Mesothelial cell of epicardium (in vitro differentiated cells): ENCODE results near the gene TRMT112. TPM values are rescaled to one million over a fixed set of nuclear protein-coding genes. Genes with fewer than 3 reads are reported as not detected.

Experiments used
- DNase-seq, 2 experiments: peaks; one replicate each; pipeline ENCODE4 v3.0.0; 2021; ENCODE audit warnings: low spot score in 2 of 2; ENCODE audit not compliant: unreplicated experiment in 2 of 2
- H3K27ac Mint-ChIP-seq: 2 replicates; pipeline ENCODE4 v1.8.0; 2021; ENCODE audit warnings: mixed read lengths
- H3K27me3 Mint-ChIP-seq: 2 replicates; pipeline ENCODE4 v1.8.0; 2021; ENCODE audit warnings: low read depth, mixed read lengths
- H3K36me3 Mint-ChIP-seq: 2 replicates; pipeline ENCODE4 v1.8.0; 2021; ENCODE audit warnings: mixed read lengths
- H3K4me1 Mint-ChIP-seq: 2 replicates; pipeline ENCODE4 v1.8.0; 2021; ENCODE audit warnings: mixed read lengths
- H3K4me3 Mint-ChIP-seq: 2 replicates; pipeline ENCODE4 v1.8.0; 2021; ENCODE audit warnings: mild to moderate bottlenecking, moderate library complexity, mixed read lengths
- H3K9me3 Mint-ChIP-seq: 2 replicates; pipeline ENCODE4 v1.8.0; 2021; ENCODE audit warnings: mixed read lengths
- total RNA-seq: library from RNA; stranded (reverse); gene quantifications from 3 replicates; pipeline ENCODE4 v1.2.1, GENCODE V29; 2021
- TF ChIP-seq, protein P1 (sequence below): fragments of 200-600 bp; sonication (generic); IDR thresholded peaks from one replicate; pipeline ENCODE4 v1.5.0; 2021; ENCODE audit warnings: antibody characterized with exemption; ENCODE audit not compliant: unreplicated experiment

The TRMT112 gene
- total RNA-seq, 1 donor from 2014 or later: 184 TPM

DNA sequence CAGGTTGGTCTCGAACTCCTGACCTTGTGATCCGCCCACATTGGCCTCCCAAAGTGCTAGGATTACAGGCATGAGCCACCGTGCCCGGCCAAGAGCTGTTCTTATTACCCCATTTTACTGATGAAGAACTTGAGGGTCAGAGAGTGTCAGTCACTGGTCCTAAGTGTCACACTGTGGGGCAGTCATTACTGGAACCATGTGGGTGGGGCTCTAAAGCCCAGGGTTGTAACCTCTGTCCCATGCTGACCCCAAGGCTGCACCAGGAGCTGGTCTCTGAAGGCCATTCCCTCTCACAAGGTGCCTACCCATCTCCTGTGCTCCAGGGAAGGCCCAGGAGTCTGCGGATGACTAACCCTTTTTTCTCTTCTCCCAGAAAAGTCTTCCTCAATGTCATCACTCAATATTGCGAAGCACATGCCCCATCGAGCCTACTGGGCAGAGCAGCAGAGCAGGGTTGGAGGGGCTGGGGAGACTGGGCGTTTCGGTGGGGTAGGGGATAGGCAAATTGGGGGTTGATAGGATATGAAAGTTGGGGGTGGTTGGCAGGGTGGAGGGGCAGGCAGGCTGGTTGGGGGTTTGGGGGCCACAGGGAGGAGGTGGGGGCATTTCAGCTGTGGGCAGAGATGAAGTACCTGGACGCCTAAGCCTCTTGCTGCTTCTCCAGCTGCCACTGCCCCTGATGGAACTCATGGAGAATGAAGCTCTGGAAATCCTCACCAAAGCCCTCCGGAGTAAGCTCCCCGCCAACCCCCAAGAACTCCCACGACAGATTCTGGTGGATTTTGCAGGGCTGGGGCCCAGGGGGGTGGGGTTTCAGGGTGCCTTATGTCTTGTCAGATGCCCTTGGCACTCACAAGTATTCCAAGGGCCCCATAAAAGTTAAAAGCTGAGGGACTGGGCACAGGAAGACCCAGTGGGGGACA lies 14.0 kb downstream of the TRMT112 start:
- no peak overlapping the region for H3K4me3 Mint-ChIP-seq
- H3K36me3 Mint-ChIP-seq: peaks cover 2% of the 10 kb centered on the region

DNA sequence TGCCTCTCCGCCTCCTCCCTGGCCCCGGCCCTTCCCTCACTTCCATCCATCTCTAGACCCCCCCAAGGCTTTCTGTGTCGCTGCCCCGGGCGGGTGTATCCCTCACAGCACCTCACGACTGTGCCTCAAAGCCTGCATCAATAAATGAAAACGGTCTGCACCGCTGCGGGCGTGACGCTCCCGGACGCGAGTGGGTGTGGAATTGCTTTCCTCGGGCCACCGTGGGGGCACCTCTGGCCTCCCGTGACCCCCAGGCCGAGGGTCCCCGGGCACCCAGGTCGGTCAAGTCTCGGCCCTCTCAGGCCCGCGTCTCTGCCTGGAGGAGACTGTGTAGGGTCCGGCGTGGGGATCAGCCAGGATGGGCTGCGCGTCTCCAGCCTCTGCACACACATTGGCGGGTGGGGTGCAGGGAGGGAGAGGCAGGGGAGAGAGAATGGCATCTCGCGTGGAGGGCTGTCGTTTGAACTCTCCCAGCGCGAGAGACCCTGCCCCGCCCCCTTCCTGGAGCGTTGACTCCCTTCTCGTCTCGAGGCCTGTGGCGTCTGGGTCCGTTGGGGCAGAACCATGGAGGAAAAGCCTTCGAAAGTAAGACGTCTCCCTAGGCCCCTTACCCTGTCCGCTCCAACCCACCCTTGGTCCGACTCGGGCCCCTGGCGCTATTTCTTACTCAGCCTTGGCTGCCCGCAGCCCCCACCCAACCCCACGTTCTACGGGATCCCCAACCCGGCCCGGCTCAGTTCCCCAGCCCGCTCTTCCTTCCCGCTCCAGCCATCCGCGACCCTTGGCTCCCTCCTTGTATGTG lies 17.3 kb downstream of the TRMT112 start, which contains the start of gene CATSPERZ:
CATSPERZ (plus strand) TSS at position 512 of the 802 bp plus-strand sequence; CDS start at position 565, 53 bp downstream.
- Mint-ChIP-seq H3K4me3 (peak within 1 kb of the TSS; percentile 50), H3K36me3 (no peaks in the 10 kb centered on the region), H3K9me3 (no peaks in the 10 kb centered on the region), H3K27ac (no peak within 1 kb of the TSS), H3K27me3 (peaks cover 74% of the 10 kb centered on the region), H3K4me1 (peaks cover 14% of the 10 kb centered on the region)
- TF ChIP-seq, protein P1, sequence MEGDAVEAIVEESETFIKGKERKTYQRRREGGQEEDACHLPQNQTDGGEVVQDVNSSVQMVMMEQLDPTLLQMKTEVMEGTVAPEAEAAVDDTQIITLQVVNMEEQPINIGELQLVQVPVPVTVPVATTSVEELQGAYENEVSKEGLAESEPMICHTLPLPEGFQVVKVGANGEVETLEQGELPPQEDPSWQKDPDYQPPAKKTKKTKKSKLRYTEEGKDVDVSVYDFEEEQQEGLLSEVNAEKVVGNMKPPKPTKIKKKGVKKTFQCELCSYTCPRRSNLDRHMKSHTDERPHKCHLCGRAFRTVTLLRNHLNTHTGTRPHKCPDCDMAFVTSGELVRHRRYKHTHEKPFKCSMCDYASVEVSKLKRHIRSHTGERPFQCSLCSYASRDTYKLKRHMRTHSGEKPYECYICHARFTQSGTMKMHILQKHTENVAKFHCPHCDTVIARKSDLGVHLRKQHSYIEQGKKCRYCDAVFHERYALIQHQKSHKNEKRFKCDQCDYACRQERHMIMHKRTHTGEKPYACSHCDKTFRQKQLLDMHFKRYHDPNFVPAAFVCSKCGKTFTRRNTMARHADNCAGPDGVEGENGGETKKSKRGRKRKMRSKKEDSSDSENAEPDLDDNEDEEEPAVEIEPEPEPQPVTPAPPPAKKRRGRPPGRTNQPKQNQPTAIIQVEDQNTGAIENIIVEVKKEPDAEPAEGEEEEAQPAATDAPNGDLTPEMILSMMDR: no peak
- DNase-seq: no peak

More for the DNA sequence above, 14.0 kb downstream of the TRMT112 start:
- H3K27me3 Mint-ChIP-seq: peaks cover 40% of the 10 kb centered on the region
- H3K27ac Mint-ChIP-seq: no peak overlapping the region
- no peak for DNase-seq
- TF ChIP-seq, protein P1: no peak
- H3K9me3 Mint-ChIP-seq: no peaks in the 10 kb centered on the region
- peaks cover 22% of the 10 kb centered on the region for H3K4me1 Mint-ChIP-seq

DNA sequence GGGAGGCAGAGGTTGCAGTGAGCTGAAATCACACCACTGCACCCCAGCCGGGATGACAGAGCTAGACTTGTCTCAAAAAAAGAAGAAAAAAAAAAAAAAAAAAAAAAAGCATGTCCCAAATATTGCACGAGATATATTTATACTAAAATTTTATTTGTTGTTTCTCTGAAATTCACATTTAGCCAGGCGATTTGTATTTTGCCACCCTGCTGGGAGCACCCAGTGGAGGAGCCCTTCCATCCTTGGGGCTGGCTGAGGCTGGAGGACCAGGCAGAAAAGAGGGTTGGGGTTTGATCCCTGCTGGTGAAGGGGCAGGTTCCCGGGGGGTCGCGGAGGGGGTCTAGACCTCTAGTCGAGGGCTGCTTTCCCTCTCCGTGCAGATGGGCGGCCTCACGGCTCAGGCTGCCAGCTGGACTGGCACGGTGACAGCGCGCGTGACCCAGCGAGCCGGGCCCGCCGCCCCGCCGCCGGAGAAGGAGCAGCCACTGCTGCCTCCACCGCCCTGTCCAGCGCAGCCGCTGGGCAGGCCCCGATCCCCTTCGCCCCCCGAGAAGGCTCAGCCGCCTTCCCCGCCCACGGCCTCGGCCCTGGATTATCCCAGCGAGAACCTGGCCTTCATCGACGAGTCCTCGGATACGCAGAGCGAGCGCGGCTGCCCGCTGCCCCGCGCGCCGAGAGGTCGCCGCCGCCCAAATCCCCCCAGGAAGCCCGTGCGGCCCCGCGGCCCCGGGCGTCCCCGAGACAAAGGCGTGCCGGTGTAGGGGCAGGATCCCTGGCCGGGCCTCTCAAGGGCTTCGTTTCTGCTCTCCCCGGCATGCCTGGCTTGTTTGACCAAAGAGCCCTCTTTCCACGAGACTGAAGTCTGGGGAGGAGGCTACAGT lies 18.2 kb downstream of the TRMT112 start:
- H3K27me3 Mint-ChIP-seq: peaks cover 81% of the 10 kb centered on the region
- peak overlapping the region; percentile 46 for H3K4me3 Mint-ChIP-seq
- no peak overlapping the region for H3K27ac Mint-ChIP-seq
- DNase-seq: peak in 1 of 2 experiments; percentile 45
- TF ChIP-seq, protein P1: no peak
- H3K36me3 Mint-ChIP-seq: no peaks in the 10 kb centered on the region
- H3K4me1 Mint-ChIP-seq: peaks cover 12% of the 10 kb centered on the region
- no peaks in the 10 kb centered on the region for H3K9me3 Mint-ChIP-seq

DNA sequence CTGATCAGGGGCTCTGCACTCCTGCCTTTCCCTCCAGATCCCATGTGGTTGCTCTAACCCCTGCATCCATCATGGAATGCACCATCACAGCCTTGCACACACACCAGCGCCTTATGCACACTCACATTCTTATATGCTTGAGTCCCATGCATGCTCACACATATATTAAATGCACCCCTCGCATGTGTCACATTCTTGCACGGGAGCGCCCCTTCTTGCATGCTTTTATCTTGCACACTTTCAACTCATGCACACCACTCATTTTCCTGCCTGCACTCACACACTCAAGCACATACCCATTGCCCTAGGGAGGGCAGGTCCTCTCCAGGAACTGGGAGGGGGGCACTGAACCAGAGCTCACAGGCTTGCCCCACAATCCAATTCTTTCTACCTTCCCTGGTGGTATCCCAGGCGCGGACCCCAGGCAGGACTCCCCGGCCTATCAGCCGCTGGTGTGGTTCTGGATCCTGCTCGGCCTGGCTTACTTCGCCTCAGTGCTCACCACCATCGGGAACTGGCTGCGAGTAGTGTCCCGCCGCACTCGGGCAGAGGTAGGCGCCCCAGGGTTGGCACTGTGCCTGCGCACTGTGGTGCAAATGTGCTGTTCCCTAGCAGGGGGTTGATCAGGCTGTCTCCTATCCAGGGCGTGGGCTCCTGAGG lies 19.5 kb downstream of the TRMT112 start:
- H3K9me3 Mint-ChIP-seq: no peaks in the 10 kb centered on the region
- DNase-seq: no peak
- H3K4me1 Mint-ChIP-seq: peaks cover 11% of the 10 kb centered on the region
- TF ChIP-seq, protein P1: no peak
- H3K27me3 Mint-ChIP-seq: peaks cover 92% of the 10 kb centered on the region
- H3K27ac Mint-ChIP-seq: no peak overlapping the region
- H3K36me3 Mint-ChIP-seq: no peaks in the 10 kb centered on the region
- no peak overlapping the region for H3K4me3 Mint-ChIP-seq
